Skeletal muscle cell (primary cell): Measurements from ENCODE around the gene FXYD2.

ENCODE experiments used
- DNase-seq: peaks from one replicate; pipeline ENCODE4 v3.0.0-alpha.2; 2010; ENCODE audit warnings: low read depth
- H3K4me3 ChIP-seq: 2 replicates; pipeline ENCODE4 v1.5.1; 2011; ENCODE audit warnings: low read depth, mild to moderate bottlenecking, control low read depth, low read length, moderate library complexity

Gene FXYD2

DNA sequence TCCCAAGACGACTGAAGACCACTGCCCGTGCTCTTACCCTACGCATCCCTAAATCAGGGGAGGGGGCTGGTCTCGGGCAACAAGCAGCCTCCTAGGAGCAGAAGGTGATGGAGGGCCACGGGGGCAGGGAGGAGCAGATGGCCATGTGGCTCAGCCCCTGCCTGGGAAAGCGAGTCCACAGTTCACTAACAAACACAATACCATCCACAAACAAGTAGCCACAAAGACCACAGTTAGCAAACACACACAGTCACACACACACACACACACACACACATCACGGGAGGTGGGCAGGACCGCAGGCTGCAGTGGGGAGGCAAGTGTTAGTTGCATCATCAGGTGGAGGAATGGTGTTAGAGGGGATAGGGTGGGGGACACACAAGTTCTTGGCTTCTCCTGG lies 13.2 kb upstream of the FXYD2 start:
- no peak overlapping the region for H3K4me3 ChIP-seq
- no peak for DNase-seq

DNA sequence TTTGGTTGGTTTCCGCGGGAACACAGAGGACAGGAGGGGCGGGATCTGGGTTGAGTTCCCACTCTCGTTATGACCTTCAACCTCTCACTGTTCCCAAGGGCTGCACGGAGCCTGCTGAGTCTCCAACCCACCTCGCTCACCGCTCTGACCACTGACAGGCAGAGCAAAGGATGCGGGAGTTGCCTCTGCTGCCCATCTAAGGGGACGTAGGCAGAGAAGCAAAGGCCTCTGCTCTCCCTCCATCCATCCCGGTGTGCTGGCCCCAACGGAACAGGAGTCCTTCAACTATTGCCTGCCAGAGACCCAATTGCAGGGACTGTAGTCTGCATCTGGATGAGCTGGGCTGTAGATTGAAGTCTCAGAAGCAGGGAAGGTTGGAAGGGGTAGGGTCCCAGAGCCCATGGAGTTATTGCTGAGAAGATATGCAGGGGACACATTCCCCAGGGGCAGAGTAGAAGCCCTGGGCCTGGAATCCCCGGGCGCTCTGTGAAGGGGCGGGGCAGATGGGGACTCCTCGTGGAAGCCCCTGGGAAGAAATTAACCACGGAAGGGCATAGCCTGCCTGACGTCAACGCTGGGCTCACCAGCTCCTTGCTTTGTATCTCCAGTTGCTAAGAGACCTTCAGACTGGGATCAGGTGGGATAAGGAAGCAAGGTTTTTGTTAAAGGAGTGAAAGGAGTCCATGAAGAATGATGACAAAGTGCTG lies 12.7 kb upstream of the FXYD2 start:
- no peak for DNase-seq

DNA sequence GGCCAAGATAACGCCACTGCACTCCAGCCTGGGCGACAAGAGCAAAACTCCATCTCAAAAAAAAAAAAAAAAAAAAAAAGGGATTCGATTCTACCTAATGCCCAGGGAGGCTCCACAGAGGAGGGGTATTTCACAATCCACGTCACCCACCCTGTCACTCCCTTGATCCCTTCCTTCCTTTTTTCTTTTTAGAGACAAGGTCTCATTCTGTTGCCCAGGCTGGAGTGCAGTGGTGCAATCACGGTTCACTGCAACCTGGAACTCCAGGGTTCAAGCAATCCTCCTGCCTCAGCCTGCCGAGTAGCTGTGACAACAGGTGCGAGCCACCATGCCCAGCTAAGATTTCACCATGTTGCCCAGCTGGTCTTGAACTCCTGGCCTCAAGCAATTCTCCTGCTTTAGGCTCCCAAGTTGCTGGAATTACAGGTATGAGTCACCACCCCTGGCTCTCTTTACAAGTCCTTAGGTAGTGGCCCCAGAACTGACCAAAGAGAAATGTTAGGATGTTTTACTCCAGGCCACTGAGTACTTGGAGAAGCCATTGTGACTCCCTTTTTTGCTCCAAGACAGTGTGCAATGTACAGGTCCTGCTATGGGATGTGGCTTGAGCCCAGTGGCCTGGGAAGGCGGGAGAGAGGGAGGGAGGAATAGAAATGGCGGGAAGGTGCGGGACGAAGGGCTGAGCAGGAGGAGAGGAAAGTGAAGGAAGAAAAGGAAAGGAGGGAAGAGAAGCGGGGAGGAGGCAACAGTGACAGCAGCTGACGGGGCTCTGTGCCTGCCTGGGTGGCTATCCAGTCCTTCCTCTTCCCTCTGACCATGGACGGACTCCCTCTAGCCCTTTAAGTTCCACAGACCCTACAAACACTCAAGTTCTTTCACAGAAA lies 11.8 kb upstream of the FXYD2 start:
- no peak for DNase-seq
- no peak overlapping the region for H3K4me3 ChIP-seq

More for the DNA sequence above, 12.7 kb upstream of the FXYD2 start:
- no peak overlapping the region for H3K4me3 ChIP-seq

DNA sequence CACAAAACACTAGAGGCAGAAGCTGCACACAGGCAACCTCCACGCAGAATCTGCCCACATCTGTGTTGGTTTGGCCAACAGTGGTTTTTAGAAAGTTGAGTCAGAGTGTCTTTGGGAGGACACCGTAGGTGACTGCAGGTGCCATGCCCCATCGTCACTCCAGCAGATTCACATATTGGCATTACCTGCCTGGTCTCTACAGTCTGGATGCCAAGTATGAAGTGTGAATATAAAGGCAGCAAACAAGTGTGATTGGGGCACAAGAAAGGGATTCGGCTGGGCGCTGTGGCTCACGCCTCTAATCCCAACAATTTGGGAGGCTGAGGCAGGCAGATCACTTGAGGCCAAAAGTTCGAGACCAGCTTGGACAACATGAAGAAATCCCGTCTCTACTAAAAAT lies 11.0 kb upstream of the FXYD2 start:
- H3K4me3 ChIP-seq: no peak overlapping the region
- DNase-seq: no peak

DNA sequence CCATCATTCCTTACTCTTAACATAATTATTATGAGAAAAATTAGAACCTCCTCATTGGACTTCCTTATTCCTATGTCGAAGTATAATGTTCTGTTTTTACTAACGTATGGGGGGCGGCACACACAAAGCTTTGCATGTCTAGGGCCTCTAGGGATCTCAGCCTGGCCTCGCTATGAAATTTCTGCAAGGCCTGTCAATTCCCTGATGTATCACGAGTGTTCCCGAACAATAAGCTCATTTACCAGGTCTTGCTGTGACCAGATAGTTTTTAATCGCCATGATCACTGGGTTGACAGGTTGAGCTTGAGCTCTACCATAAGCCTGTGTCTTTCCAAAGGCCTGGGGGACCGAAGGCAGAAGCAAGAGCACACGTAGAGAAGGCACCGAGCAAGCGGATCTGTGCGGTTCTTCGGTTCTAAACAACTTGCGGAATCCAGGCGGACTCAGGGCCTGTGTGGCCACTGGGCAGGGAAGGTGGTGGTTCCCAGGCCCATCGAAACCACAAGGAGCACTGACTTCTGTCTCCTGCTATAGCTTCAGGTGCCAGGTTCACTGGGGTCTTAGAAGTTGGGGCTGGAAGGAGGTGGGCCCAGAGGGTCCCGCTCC lies 10.4 kb upstream of the FXYD2 start:
- DNase-seq: no peak
- no peak overlapping the region for H3K4me3 ChIP-seq

DNA sequence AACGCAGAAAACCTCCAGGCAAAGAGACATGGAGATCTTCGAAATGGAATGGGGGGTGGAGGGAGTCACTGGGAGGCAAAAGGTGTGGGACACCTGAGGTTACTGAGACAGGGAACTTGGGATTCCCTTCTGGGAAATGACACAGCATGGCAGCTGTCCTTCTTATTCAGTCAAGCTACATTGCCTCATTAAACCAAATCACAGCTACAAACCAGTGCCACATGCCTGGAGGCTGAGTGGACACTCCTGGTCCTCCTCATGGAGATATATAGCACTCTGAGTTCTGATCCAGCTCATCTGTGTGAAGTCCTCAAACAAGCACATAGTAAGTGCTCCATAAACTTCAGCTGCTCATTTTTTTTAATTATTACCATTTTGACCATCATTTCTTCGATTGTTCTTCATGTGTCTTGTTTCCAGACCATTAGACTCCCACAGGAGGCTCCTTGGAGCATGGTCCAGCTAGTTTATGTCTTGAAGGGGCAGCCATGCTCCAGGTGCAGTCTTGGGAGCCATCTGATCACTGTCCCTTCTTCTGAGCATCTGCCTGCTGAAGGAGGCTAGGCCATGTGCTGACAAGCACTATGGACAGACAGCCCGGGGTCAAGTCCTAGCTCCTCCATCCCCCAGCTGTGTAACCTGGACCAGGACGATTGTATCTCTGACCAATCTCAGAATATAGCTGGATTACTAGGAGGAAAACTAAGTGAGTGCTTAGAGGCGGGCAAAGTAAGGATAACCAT lies 9.7 kb upstream of the FXYD2 start:
- DNase-seq: no peak
- no peak overlapping the region for H3K4me3 ChIP-seq

DNA sequence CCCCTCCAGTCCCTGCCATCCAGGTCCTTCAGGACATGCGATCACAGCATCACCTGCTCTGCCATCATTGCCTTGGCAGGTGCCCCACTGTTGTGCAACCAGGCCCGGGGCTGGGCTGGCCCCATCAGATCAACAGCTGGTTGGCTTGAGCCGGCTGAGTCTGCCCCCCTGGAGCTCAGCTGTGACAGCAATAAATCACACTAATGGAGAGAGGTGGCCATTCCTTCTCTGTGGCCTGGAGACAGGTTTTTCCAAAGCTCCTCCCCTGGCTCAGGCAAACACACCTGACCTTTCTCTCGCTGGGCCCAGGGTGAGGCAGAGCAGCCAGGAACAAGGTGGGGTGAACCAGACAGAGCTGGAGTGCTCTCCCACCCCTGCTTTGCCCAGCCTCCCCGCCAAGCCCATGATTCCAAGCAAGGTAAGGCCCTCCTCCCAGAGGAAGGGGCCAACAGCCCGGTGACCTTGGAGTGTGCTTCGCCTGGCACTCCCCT lies 8.9 kb upstream of the FXYD2 start:
- H3K4me3 ChIP-seq: no peak overlapping the region
- peak; percentile 11 for DNase-seq

DNA sequence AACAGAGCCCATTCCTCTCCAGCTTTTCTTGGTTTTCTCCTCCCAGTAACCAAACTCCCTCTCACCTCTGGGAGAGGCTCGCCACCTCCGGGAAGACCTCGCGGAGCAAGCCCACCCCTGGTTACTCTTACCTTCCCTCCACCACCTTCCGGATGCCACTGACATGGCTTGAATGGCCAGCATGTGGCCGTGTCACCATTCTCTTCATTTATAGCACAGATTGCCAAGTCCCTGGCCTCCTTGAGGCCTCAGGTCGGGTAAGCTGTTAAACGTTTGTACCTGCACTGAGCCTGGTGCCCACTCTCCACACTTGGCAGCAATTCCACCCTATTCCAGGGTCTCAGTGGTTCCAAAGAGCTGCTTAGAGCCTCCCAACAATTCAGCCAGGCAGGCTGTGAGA lies 8.0 kb upstream of the FXYD2 start:
- DNase-seq: no peak
- H3K4me3 ChIP-seq: no peak overlapping the region

DNA sequence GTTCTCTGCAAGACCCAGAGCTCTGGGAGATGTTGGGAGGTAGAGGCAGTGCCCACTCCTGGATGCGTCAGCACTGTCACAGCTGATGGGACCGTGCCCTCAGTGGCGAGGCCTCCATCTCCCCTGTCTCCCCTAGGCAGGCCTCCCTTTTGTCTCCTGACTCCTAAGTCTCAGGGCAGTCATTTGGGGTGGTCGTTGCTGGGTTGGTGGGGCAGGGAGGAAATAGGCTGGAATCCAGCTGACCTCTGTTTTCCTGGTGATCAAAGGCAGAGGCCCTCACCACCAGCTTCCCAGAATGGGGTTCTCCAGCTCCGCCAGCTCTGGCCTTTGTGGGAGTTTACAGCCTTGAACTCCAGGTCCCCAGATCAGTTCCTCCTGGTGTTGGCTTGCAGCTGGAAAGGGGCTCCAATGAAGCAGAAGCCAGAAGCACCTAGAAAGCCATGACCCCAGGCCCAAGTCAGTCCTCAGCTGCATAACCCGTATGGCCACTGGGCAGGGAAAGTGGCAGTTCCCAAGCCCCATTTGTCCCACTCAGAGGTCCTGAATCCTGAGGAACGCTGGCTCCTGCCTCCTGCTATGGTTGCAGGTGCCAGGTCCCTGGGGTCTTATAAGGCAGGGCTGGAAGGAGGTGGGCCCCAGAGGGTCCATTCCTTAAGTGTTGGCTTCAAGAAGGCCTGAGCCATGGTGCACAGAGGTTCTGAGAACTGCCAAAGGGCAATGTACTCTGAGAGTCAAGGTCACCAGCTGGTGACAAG lies 7.3 kb upstream of the FXYD2 start:
- no peak for DNase-seq
- no peak overlapping the region for H3K4me3 ChIP-seq

DNA sequence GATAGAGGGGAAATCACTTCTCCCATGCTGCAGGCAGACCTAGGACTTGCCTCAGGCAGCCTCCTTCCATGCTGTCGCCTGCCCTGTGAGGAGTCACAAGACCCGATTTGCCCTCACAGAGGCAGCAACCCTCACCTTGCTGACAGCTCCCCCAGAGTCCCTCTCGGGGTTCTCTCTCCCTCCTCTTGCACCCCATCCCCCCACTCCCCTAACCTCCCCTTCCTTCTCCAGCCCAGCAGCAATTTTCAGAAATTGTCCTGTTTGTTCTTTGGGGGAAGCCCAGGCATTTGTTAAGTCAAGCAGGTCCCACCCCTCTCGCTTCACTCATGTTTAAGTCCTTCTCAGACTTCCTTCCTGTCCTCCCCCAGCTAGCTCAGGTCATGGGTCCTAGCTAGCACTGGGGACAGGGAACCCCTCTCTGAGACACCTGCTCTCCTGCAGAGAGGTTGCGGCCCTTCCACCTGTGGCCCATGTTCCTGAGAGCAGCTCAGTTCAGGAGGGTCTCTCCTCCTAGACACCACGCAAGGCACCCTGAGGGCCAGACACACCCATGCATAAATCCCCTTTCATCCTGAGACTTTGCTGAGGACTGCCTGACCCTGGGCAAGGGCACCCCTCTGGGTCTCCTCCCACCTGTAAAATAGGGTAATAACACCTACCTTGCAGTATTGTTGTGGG lies 6.3 kb upstream of the FXYD2 start:
- no peak for DNase-seq
- no peak overlapping the region for H3K4me3 ChIP-seq

DNA sequence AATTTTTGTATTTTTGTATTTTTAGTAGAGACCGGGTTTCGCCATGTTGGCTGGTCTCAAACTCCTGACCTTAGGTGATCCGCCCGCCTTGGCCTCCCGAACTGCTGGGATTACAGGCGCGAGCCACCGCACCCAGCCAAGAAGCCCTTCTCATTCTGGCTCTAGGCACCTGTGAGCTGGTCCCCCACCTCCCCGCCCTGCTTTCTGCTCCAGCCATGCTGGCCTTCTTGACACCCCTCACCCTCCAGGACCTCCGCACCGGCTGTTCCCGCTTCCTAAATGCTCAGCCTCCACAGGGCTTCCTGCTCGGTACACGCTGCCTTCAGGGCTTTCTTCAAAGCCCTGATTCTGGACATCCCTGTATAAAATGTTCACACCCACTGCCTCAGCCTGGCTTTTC lies 5.5 kb upstream of the FXYD2 start:
- no peak overlapping the region for H3K4me3 ChIP-seq
- no peak for DNase-seq

DNA sequence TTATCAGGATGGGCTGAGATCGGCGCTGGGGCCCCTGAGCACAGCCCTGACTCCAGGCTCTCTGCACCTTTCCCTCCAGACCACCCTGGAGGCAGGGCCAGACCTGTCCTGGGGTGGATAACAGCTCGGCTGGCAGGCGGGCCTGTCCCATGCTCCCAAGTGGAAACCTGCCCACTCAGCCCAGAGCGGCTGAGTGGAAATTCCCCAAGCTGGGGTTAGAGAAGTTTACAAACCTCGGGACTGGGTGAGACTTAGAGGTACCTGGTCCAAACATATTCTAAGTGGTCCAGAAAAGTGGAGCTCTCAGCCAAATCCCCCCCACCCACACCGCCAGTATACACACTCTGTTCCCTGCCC lies 4.8 kb upstream of the FXYD2 start:
- DNase-seq: no peak
- no peak overlapping the region for H3K4me3 ChIP-seq

DNA sequence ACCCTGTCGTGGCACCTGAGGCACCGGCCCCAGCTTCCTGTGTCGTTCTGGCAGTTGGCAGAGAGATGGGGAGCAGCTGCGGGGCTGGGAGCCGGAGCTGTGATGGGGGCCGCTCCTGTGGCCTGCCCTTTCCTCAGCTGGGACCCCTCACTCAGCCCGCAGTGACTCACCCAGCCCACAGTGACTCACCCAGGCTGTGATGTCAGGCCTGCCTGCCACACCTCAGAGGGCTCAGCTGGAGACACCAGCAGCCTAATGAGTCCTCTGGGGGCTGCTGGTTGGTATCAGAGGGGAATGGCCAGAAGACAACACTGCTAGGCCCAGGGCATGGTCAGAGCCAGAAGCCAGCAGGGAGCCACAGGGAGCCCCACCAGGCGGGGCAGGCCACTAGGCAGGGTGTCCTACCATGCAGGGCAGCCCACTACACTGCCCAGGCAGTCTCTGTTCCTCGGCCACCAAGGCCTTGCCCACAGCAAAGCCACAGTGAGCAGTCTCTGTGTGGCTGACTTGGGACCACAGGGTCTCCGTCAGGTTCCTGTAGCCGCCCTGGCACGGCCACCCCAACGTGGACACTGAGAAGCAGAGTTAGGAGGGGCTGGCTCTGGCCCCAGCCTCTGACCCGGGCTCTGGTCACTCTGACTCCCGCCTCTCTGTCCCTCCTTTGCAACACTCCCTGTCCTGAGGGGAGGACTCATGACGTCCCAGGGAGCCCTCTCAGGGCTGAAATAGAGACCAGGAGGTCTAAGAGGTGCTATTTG lies 4.2 kb upstream of the FXYD2 start:
- H3K4me3 ChIP-seq: no peak overlapping the region

DNA sequence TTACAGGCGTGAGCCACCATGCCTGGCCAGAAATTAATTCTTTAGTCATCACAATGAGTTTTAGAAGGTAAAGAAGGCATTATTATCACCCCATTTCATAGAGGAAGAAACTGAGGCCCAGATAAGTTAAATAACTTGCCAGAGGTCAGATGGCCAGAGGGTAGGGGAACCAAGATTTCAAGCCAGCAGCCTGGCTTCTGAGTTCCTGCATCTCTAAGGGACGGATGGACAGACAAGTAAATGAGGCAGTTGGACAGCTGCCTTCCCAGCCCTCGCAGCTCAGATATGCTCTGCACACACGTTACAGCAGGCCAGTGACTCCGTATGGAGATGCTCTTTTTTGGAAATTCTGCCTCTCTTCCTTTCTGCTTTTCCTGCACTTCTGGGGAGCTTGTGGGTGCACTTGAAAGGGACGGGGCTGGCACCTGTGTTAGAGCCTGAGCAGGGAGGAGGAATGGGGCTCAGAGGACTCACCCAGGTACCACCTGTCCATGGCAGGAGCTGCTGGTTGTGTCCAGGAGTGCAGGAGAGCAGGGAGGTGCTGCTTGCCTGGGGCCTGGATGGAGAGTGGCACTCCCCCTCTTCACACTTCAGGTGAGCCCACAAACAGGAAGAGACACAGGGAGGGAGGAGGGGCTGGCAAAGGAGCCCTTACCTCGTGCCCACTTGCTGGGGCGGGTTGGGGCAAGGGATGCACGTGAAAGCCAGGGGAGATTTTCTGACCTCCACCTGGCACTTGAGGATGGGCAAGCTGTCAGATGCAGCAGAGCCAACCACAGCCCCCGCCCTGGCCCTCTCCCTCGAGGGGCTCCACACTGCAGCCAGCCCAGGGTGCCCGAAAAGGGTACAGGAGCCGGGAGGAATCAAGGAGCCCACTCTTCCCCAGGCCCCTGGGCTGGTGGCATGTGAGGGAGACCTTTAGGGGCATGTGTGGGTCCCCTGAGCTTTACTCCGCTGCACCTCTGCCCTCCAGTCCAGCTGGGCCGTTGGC lies 3.3 kb upstream of the FXYD2 start:
- DNase-seq: no peak
- no peak overlapping the region for H3K4me3 ChIP-seq

More for the DNA sequence above, 4.2 kb upstream of the FXYD2 start:
- DNase-seq: peak; percentile 55

DNA sequence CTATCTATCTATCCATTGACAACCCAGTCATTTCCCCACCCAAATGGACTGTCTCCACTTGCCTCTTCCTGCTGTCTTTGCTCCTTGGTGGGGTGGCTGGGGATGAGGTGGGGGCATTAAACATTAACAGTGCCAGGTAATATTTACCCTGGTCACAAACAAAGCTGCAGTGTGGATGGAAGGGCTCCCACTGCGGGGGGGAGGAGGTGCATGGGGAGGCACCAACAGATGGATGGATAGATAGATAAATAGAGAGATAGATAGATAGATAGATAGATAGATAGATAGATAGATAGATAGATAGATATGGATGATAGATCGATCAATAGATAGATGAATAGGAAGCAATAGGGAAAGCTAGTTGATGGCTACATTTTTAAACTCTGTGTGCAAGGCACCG lies 2.3 kb upstream of the FXYD2 start:
- DNase-seq: no peak
- no peak overlapping the region for H3K4me3 ChIP-seq

DNA sequence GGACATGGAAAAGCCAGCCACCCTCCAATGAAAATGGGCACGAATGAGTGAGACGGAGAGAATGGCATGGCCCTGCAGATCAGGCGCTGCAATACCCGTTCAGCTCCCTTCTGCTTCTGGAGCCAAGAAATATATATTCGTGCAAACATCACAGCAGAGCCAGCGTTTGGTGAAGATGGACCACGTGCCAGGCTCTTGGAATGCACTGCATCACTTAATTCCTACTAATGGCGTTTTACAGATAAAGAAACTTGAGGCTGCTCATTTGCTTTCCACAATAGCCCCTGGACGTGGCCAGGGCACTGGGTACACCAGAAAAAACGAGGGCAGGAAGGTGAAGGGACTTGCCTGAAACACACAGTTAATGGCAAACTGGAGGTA lies 1.6 kb upstream of the FXYD2 start:
- DNase-seq: no peak

More for the DNA sequence above, 1.6 kb upstream of the FXYD2 start:
- no peak overlapping the region for H3K4me3 ChIP-seq
